ENCODE measurements around the gene HSPB2. TPM values are rescaled to one million over a fixed set of nuclear protein-coding genes. Genes with fewer than 3 reads are reported as not detected.

HSPB2 gene
- total RNA-seq, 2 experiments from 2014 or later: not detected

- DNase-seq (no peak), ATAC-seq (no peak)
- Mint-ChIP-seq H3K27ac (peak overlapping the region; percentile 91), H3K4me1 (ENCODE audit: low read depth) (peaks cover 25% of the 10 kb centered on the region), H3K9me3 (no peaks in the 10 kb centered on the region), H3K4me3 (peak overlapping the region; percentile 94), H3K27me3 (no peaks in the 10 kb centered on the region), H3K36me3 (ENCODE audit: low read depth) (peaks cover 32% of the 10 kb centered on the region)
- CTCF ChIA-PET: interaction anchor here (1.0 to 2.6 kb wide), 13 partner anchors 9 to 110 kb away, joined by 3 to 22 read pairs (median 7); partner anchors contain the start of gene PPP2R1B
- intact Hi-C loops (cut with micrococcal nuclease): loop anchor here (10.0 kb wide), 1 partner anchor 213 kb away; the partner anchor contains the start of genes SDHD and TIMM8B
- no peak for TF ChIP-seq CTCF (IDR thresholded peaks at IDR 0.05)
- POLR2A ChIA-PET: interaction anchor here (2.8 kb wide), 1 partner anchor 55 kb away, joined by 11 read pairs; no protein-coding TSS in a partner anchor
Measured at GRCh38 chr11:111871693-111872161, 40.8 kb upstream of the HSPB2 start.

GRCh38 chr11:111878385-111878848, 34.1 kb upstream of the HSPB2 start:
- intact Hi-C loops (cut with micrococcal nuclease): loop anchor here (2.0 to 10.0 kb wide), 3 partner anchors 48 to 206 kb away; partner anchors contain the start of genes SDHD and TIMM8B
- Mint-ChIP-seq H3K27me3 (no peaks in the 10 kb centered on the region), H3K9me3 (no peaks in the 10 kb centered on the region), H3K4me3 (peak overlapping the region; percentile 88), H3K27ac (peak overlapping the region; percentile 99), H3K36me3 (ENCODE audit: low read depth) (peaks cover 20% of the 10 kb centered on the region), H3K4me1 (ENCODE audit: low read depth) (peaks cover 24% of the 10 kb centered on the region)
- CTCF ChIA-PET: interaction anchor here (0.8 to 1.7 kb wide), 6 partner anchors 9 to 292 kb away, joined by 3 to 6 read pairs (median 3); no protein-coding TSS in a partner anchor
- POLR2A ChIA-PET: interaction anchor here (0.8 to 1.4 kb wide), 2 partner anchors 48 to 203 kb away, joined by 3 read pairs; no protein-coding TSS in a partner anchor
- ATAC-seq (no peak), DNase-seq (no peak)
- TF ChIP-seq CTCF (IDR thresholded peaks at IDR 0.05): no peak

GRCh38 chr11:111878849-111879636, 33.5 kb upstream of the HSPB2 start, which contains the start of the genes CFAP68 and FDXACB1:
TSS of gene CFAP68 (plus strand) at chr11:111879541. CDS start at chr11:111879561, 20 bp downstream.
TSS of gene FDXACB1 (minus strand) at chr11:111879165. CDS start at chr11:111879132, 33 bp downstream.
- Mint-ChIP-seq H3K4me1 (ENCODE audit: low read depth) (peaks cover 24% of the 10 kb centered on the region), H3K27ac (peak within 1 kb of the TSS; percentile 99), H3K9me3 (no peaks in the 10 kb centered on the region), H3K4me3 (peak within 1 kb of the TSS; percentile 88), H3K36me3 (ENCODE audit: low read depth) (peaks cover 21% of the 10 kb centered on the region), H3K27me3 (no peaks in the 10 kb centered on the region)
- peak; percentile 92 for TF ChIP-seq CTCF (IDR thresholded peaks at IDR 0.05)
- ChIA-PET POLR2A (interaction anchor here (1.1 to 1.4 kb wide), 2 partner anchors 8 to 103 kb away, joined by 3 to 5 read pairs; no protein-coding TSS in a partner anchor), CTCF (interaction anchor here (0.9 to 1.7 kb wide), 7 partner anchors 10 to 292 kb away, joined by 3 to 8 read pairs (median 4); no protein-coding TSS in a partner anchor)
- intact Hi-C loops (cut with micrococcal nuclease): loop anchor here (2.0 to 10.0 kb wide), 3 partner anchors 48 to 206 kb away; partner anchors contain the start of genes SDHD and TIMM8B
- ATAC-seq (peak; percentile 94), DNase-seq (peak; percentile 97)

- intact Hi-C loops (cut with micrococcal nuclease): loop anchor here (2.0 to 10.0 kb wide), 3 partner anchors 47 to 205 kb away; partner anchors contain the start of genes SDHD and TIMM8B
- TF ChIP-seq CTCF (IDR thresholded peaks at IDR 0.05): no peak
- ChIA-PET CTCF (interaction anchor here (0.9 to 1.5 kb wide), 5 partner anchors 9 to 275 kb away, joined by 3 to 8 read pairs (median 4); partner anchors contain the start of gene ALG9), POLR2A (interaction anchor here (1.0 to 1.4 kb wide), 4 partner anchors 9 to 103 kb away, joined by 3 to 7 read pairs (median 4); no protein-coding TSS in a partner anchor)
- Mint-ChIP-seq H3K36me3 (ENCODE audit: low read depth) (peaks cover 19% of the 10 kb centered on the region), H3K27me3 (no peaks in the 10 kb centered on the region), H3K4me3 (peak overlapping the region; percentile 88), H3K4me1 (ENCODE audit: low read depth) (peaks cover 24% of the 10 kb centered on the region), H3K27ac (peak overlapping the region; percentile 99), H3K9me3 (no peaks in the 10 kb centered on the region)
- no peak for DNase-seq
- peak; percentile 0 for ATAC-seq
Measured at GRCh38 chr11:111879637-111879960, 32.9 kb upstream of the HSPB2 start.

Data from activated CD8-positive, alpha-beta T cell treated with anti-CD3 and anti-CD28 coated beads for 36 hours (primary cell).